Urothelium cell line (cell line): Measurements from ENCODE around the gene RBM33.

Source experiments
- DNase-seq: peaks from one replicate; pipeline ENCODE4 v3.0.0; 2011; ENCODE audit warnings: low spot score, mixed read lengths
- FAIRE-seq: peaks from 2 replicates; lab custom pipeline; 2011; peaks lifted over from hg19 to GRCh38; lab: Jason Lieb, UNC

The RBM33 gene

GRCh38 chr7:155660059-155660757, 15.7 kb downstream of the RBM33 start:
- no peak for FAIRE-seq
- no peak for DNase-seq

DNA sequence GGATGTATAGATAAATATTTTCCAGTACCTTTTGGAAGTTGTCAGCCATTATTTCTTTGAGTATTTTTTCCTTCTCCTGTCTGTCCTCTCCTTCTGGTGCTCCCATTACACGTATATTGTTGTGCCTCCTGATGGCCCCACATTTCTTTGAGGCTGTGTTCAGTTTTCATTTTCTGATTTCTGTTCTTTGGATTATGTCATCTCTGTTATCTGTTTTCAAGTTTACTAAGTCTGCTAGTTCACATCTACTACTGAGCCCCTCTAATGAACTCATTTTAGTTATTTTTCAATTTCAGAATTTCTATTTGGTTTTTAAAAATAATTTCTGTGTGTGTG, 16.3 kb downstream of the RBM33 start:
- FAIRE-seq: no peak
- no peak for DNase-seq

GRCh38 chr7:155662343-155663043, 18.0 kb downstream of the RBM33 start:
- FAIRE-seq (no peak), DNase-seq (no peak)

DNA sequence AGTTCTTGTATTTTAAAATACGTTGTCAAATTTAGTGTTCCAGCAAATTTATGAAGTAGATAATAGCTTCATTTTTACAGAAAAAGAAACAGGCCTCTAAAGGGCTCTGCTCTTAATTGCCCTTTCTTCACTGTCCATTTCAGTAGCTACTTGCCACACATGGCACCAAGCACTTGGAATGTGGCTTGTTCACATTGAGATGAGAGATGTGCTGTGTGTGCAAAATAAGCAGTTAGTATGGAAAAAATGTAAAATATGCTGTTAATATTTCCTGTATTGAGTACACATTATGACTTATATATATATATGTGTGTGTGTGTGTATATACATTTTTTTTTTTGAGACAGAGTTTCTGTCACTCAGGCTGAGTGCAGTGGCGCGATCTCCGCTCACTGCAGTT, 19.5 kb downstream of the RBM33 start:
- FAIRE-seq (no peak), DNase-seq (no peak)

GRCh38 chr7:155665079-155665956, 20.9 kb downstream of the RBM33 start:
- FAIRE-seq (no peak), DNase-seq (no peak)

GRCh38 chr7:155665957-155666287, 21.5 kb downstream of the RBM33 start:
- FAIRE-seq (no peak), DNase-seq (no peak)

DNA sequence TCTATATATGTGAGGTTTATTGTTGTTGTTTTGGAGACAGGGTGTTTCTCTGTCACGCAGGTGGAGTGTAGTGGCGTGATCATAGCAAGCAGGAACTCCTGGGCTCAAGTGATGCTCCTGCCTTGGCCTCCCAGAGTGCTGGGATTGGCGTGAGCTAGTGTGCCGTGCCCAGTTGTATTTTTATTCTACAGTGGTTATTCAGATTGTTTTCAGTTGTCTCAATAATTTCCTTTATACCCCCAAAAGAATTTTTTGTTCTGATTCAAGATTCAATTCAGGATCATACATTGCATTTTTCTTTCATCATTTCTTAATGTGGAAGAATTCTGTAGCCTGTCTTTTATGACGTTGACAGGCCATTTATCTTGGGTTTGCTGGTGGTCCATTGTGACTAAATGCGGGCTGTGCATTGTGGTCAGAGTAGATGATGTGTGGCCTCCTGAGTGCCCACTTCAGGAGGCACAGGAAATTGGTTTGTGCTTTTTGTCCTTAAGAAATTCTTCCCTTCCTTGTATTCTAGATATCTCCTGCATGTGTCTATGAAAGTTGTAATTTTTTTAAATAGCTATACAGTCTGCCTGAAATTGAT, 22.9 kb downstream of the RBM33 start:
- DNase-seq: no peak
- FAIRE-seq: no peak

- DNase-seq: no peak
- no peak for FAIRE-seq
Measured at GRCh38 chr7:155669717-155670505, 25.4 kb downstream of the RBM33 start.

DNA sequence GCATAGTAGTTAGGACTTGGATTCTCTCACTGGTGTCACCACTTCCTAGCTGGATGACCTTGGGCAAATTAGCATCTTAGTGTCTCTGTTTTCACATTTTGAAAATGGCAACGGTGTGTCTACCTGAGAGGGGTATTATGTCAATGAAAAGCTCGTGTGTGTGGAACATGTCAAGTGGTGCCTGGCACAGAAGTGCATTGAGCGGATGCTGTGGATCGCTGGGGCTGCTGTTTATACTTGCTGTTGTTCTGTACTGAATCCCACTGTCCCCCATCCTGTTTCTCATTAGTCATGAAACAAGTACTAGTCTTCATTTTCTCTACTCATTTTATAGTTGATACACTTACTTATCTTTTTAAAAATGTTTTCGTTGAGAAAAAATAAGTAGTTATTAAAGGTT, 26.1 kb downstream of the RBM33 start:
- FAIRE-seq (no peak), DNase-seq (no peak)

DNA sequence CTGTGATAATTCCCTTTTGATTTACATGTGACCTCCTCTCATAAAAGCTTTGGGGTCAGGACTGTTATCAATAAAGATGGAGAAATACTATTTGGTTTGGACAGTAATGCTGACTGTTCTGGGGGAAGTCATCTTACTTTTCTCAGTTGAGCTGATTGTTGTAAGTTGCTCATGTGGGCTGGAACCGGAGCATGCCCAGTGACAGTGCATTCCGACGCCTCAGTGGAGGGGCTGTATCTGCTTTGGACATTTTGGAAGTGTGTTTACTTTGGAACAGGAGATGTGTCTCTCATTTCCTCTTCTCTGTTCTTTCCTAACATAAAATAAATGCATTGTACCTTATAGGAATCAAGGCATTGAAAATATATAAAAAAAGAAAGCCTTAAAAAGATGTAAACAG, 30.1 kb downstream of the RBM33 start:
- DNase-seq (no peak), FAIRE-seq (no peak)

- DNase-seq (no peak), FAIRE-seq (no peak)
Measured at GRCh38 chr7:155676052-155676451, 31.6 kb downstream of the RBM33 start.

GRCh38 chr7:155677688-155678087, 33.2 kb downstream of the RBM33 start:
- DNase-seq (no peak), FAIRE-seq (no peak)

- DNase-seq (no peak), FAIRE-seq (no peak)
Measured at GRCh38 chr7:155680124-155680523, 35.7 kb downstream of the RBM33 start.

DNA sequence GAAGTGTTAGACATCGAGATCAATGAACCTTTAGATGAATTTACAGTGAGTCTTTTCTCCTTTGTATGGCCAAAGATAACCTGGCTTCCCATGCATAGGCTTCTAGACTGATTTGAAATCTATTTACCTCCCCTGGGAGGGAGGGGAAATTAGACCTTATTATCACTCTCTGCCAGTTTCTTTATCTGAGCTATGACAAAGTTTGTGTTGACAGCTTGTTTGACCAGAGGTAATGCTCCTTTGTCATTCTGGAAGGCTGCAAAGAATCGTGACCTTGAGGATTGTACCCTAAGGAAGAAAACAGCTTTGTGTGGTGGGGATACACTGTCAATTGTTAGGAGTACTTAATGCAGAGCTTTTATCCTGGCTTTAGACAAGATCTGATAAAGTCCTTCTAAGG, 36.4 kb downstream of the RBM33 start:
- DNase-seq (no peak), FAIRE-seq (no peak)

- FAIRE-seq (no peak), DNase-seq (no peak)
Measured at GRCh38 chr7:155681663-155682062, 37.2 kb downstream of the RBM33 start.

DNA sequence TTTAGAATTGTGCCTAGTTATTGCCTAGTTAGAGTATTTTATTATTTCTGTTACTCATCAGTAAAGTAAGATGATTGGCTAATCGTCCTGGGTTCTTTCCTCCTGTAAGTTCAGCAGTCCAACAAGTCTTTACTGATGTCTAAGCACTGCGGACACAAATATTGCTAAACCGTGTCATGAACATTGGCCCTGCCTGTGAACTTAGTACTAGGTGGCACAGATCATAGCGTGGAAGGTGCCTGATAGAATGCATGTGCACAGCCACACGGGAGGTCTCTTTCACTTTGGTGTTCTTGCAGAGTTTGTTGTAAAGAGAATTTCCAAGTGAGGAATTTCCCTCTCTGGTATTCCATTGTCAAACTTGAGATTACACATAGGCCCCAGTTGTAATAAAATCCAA, 38.0 kb downstream of the RBM33 start:
- FAIRE-seq: no peak

DNA sequence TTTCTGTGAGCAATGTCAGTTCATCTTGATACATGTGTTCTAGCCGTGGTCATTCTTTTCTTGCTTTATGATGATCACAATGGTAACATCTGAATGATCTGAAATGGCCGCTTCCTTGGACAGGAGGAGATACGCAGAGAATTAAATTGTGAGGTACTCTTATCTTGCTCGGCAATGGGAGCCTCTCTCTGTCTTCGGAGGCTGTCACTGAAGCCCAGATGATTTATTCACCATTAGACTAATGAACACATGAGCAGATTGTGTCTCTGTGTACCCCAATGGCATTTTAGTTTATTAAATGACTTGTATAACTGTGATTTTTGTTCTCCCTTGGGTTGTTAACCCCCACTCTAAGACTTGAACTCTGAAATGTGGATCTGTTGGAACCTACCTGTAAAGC, 38.6 kb downstream of the RBM33 start:
- DNase-seq (no peak), FAIRE-seq (no peak)

More for the DNA sequence above, 38.0 kb downstream of the RBM33 start:
- DNase-seq: no peak

- no peak for DNase-seq
- FAIRE-seq: no peak
Measured at GRCh38 chr7:155683714-155684113, 39.3 kb downstream of the RBM33 start.

- DNase-seq: no peak
- FAIRE-seq: no peak
Measured at GRCh38 chr7:155684543-155684942, 40.1 kb downstream of the RBM33 start.

DNA sequence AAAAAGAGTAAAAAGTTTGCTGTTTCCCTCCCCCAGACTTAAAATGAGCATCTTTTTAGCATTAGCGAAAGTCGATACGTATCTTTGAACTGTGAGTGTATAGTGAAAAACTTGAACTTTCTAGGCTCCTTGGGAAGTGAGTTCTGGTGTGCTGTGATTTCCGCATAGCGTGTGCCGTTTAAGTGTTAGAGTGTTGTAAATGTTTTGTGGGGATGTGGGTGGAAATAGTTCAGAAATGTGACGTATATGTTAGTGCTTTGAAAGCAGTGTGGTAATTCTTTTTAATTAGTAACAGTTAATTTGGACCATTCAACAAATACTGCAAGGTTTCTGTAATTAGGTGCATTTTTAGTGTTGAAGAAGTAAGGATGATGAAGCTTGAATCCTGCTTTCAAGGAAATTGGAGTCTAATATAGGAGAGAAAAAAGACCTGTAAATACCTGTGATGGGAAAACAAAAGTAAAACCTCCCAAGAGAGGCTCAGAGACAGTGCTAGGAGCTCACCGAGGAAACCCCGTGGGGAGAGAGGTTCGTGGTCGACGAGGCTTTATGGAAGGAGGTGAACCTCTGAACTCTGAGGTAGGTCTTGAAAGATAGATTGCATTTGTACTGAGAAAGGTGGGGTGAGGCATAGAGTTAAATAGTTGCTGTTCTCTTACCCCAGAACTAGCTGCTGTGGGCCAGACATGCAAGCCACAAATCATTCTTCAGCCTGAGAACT, 40.8 kb downstream of the RBM33 start:
- DNase-seq (no peak), FAIRE-seq (no peak)
